Fibroblast of the aortic adventitia (primary cell): ENCODE measurements around the gene TTLL10. TPM values are rescaled to one million over a fixed set of nuclear protein-coding genes. Genes with fewer than 3 reads are reported as not detected.

ENCODE experiments used
- DNase-seq: peaks from one replicate; pipeline ENCODE4 v3.0.0-alpha.2; 2010; ENCODE audit warnings: low read depth
- H3K4me3 ChIP-seq: 2 replicates; pipeline ENCODE4 v1.5.1; 2011; ENCODE audit warnings: low read depth, mild to moderate bottlenecking, control low read depth, low read length, moderate library complexity
- total RNA-seq: library from RNA; depleted of rRNA; stranded (reverse); fragments of >200 nt; gene quantifications from 2 replicates; pipeline ENCODE4 v1.2.3, GENCODE V29; 2012; ENCODE audit warnings: low replicate concordance
- TF ChIP-seq, protein P1 (sequence below): IDR thresholded peaks from 2 replicates; pipeline ENCODE4 v1.5.1; 2011; ENCODE audit warnings: mild to moderate bottlenecking, low read length, control low read depth, inconsistent platforms; ENCODE audit not compliant: insufficient read depth

Gene TTLL10
- total RNA-seq, 1 donor: not detected

DNA sequence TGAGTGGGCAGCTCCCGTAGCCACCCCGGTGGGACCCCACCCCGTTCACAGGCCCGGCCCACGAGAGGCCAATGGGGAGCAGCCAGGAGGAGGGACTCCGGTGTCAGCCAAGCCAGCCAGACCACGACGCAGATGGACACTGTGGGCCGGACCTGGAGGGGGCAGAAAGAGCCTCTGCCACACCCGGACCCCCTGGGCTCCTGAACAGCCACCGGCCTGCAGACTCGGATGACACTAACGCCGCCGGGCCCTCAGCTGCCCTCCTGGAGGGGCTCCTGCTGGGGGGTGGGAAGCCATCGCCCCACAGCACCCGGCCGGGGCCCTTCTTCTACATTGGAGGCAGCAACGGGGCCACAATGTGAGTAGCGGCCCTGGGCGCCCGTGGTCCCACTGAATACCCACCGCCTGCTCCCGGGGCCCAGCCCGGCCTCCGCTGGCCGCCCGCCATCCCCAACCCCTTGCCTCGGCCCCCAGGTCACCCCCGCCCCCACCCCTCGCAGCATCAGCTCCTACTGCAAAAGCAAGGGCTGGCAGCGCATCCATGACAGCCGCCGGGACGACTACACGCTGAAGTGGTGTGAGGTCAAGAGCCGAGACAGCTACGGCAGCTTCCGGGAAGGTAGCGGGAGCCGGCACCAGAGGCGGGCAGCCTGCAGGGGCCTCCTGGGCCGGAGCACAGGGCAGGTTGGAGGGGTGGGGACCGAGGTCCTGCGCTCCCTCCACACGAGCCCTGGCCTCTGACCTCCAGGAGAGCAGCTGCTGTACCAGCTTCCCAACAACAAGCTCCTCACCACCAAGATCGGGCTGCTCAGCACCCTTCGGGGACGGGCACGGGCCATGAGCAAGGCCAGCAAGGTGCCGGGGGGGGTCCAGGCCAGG lies 6.5 kb downstream of the TTLL10 start:
- H3K4me3 ChIP-seq: no peak overlapping the region
- no peak for DNase-seq
- TF ChIP-seq, protein P1, sequence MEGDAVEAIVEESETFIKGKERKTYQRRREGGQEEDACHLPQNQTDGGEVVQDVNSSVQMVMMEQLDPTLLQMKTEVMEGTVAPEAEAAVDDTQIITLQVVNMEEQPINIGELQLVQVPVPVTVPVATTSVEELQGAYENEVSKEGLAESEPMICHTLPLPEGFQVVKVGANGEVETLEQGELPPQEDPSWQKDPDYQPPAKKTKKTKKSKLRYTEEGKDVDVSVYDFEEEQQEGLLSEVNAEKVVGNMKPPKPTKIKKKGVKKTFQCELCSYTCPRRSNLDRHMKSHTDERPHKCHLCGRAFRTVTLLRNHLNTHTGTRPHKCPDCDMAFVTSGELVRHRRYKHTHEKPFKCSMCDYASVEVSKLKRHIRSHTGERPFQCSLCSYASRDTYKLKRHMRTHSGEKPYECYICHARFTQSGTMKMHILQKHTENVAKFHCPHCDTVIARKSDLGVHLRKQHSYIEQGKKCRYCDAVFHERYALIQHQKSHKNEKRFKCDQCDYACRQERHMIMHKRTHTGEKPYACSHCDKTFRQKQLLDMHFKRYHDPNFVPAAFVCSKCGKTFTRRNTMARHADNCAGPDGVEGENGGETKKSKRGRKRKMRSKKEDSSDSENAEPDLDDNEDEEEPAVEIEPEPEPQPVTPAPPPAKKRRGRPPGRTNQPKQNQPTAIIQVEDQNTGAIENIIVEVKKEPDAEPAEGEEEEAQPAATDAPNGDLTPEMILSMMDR: no peak

DNA sequence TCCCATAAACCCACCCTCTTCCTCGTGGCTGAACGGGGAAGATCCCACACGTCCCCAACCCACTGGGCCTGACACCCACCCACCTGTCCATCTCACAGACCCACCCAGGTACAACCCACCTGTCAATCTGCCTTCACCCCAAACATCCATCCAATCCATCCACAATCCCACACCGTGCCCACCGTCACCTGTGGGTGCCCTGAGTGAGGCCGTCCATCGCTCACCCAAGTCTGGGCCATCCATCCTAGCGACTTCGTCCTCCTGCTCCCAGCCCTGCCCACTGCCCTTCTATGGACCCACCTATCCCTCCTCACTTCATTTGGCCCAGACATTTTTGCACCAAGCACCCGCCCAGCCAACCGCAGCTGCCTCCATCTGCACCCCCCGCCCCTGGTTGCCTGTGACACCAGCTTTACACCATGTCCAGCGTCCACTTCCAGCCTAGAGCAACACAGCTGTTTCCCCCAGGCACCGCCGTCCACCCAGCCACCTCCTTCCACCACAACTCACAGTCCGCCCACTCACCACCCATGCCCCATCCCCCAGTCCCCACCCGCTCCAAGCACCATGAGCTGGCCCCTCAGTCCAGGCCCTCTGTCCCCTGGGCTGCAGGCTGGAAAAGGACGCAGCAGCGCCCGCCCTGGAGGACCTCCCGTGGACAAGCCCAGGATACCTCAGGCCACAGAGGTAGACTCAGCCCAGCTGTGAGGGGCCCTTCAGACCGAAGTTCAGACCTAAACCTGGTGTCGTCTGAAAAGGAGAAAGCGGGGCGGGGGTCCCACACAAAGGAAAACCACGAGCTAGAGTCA lies 7.7 kb downstream of the TTLL10 start:
- no peak overlapping the region for H3K4me3 ChIP-seq
- TF ChIP-seq, protein P1: no peak
- DNase-seq: no peak

DNA sequence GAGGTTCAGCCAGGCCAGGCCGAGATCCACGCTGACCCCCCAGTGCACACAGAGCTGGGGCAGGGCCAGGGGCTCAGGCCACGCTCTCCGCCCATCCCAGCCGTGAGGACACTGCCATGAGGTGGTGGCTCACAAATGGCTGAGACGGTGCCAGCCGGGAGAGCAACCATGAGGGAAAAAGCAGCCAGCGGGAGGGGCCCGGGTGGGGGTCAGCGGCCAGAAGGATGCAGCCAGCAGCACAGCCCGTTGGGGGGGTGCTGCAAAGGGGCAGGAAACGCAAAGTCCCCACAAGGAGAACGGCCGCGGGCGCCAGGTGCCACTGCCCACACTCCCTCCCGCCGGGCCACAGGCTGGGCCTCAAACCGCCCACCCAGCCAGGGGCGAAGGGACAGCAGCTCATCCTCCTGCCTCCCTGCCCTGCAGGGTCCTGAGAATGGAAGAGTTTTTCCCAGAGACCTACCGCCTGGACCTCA lies 8.3 kb downstream of the TTLL10 start:
- TF ChIP-seq, protein P1: no peak
- DNase-seq: no peak
- H3K4me3 ChIP-seq: no peak overlapping the region

GRCh38 chr1:1182491-1183220 lies 9.0 kb downstream of the TTLL10 start:
- no peak overlapping the region for H3K4me3 ChIP-seq
- TF ChIP-seq, protein P1: no peak
- DNase-seq: no peak

DNA sequence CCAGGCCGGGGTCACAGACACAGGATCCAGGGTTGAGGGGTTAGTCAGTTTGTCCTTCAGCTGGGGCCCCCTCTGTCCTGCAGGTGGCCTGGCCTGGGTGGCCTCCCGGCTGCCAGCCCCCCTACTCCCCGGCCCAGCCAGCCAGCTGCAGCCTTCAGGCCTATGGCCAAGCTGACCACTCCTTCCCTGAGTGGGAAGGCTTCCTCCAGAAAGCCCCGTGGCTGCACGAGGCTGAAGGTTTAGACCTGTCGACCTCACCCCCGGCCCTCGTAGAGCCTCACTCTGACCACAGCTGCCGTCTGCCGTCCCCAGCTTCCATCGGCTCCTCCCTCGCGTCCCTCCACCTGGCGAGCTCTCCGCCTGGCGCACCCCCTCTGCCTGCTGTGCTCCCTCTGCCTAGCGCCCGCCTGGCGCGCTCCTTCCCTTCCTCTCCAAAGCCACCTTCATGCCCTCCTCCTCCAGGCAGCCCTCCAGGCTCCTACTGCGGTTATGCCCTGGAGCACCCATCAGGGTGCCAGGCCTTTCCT lies 9.6 kb downstream of the TTLL10 start:
- H3K4me3 ChIP-seq: no peak overlapping the region
- TF ChIP-seq, protein P1: no peak
- DNase-seq: no peak
